H1 (cell line): Measurements from ENCODE around the gene TNS3. TPM values are rescaled to one million over a fixed set of nuclear protein-coding genes. Genes with fewer than 3 reads are reported as not detected.

ENCODE experiments used
- CTCF ChIA-PET: fragments of 300-600 bp; sonication (Branson Sonifier 250); formaldehyde crosslinking; loops from one replicate; lab custom pipeline; 2021; ENCODE audit not compliant: partially characterized antibody; lab: Charles Lee
- POLR2A ChIA-PET: fragments of 300-600 bp; sonication (Branson Sonifier 250); formaldehyde crosslinking; loops from one replicate; lab custom pipeline; 2021; ENCODE audit warnings: inconsistent platforms; ENCODE audit not compliant: partially characterized antibody; lab: Charles Lee
- DNase-seq, 2 experiments: peaks; one replicate each; pipeline versions ENCODE4 v3.0.0 to v3.0.0-alpha.2; 2010 to 2022; ENCODE audit warnings: low spot score in 2 of 2, low read depth in 1 of 2, mixed read lengths in 1 of 2
- FAIRE-seq: peaks from 2 replicates; lab custom pipeline; 2011; peaks lifted over from hg19 to GRCh38; lab: Jason Lieb, UNC
- H2AFZ ChIP-seq: 2 replicates; pipeline ENCODE4 v1.8.1; 2012; ENCODE audit warnings: low read length, inconsistent platforms
- H2AK5ac ChIP-seq: 2 replicates; pipeline ENCODE4 v1.6.1; 2013; ENCODE audit warnings: low read depth, low read length
- H2BK120ac ChIP-seq: replicated peaks from 2 replicates; pipeline ENCODE3; 2013; ENCODE audit warnings: low read depth, low read length, inconsistent platforms
- H2BK12ac ChIP-seq: 2 replicates; pipeline ENCODE4 v1.6.1; 2013; ENCODE audit warnings: low read depth, low read length
- H2BK15ac ChIP-seq: 2 replicates; pipeline ENCODE4 v1.6.1; 2013; ENCODE audit warnings: low read length
- H2BK20ac ChIP-seq: 2 replicates; pipeline ENCODE4 v1.6.1; 2013; ENCODE audit warnings: low read length
- H2BK5ac ChIP-seq: 2 replicates; pipeline ENCODE4 v1.6.1; 2013; ENCODE audit warnings: low read depth, low read length
- H3K14ac ChIP-seq: 2 replicates; pipeline ENCODE4 v1.6.1; 2013; ENCODE audit warnings: inconsistent platforms; ENCODE audit not compliant: insufficient read length
- H3K18ac ChIP-seq: 2 replicates; pipeline ENCODE4 v1.6.1; 2013; ENCODE audit warnings: low read length; ENCODE audit errors: extremely low read depth
- H3K23ac ChIP-seq: 2 replicates; pipeline ENCODE4 v1.6.1; 2013; ENCODE audit warnings: inconsistent platforms; ENCODE audit not compliant: insufficient read length
- H3K23me2 ChIP-seq: 2 replicates; pipeline ENCODE4 v1.6.1; 2013; ENCODE audit warnings: low read depth, low read length
- H3K27ac ChIP-seq: 2 replicates; pipeline ENCODE4 v1.6.1; 2011; ENCODE audit warnings: low read depth, low read length, inconsistent platforms
- H3K27me3 ChIP-seq, 4 experiments: replicated peaks in 1 of 4; 1 replicate in 1 of 4; 2 replicates in 3 of 4; pipeline versions ENCODE4 v1.6.1 to v1.8.1; 2011 to 2013; ENCODE audit warnings: low read length in 3 of 4, mild to moderate bottlenecking in 3 of 4, inconsistent platforms in 2 of 4, mixed read lengths in 2 of 4, moderate library complexity in 1 of 4; ENCODE audit not compliant: control insufficient read depth in 3 of 4, insufficient read depth in 3 of 4; ENCODE audit errors: extremely low read depth in 1 of 4
- H3K36me3 ChIP-seq, 4 experiments: 2 replicates each; pipeline versions ENCODE4 v1.6.1 to v1.8.1; 2011 to 2013; ENCODE audit warnings: mild to moderate bottlenecking in 4 of 4, low read length in 3 of 4, moderate library complexity in 2 of 4, control low read depth in 1 of 4, inconsistent platforms in 1 of 4; ENCODE audit not compliant: insufficient read depth in 4 of 4, control insufficient read depth in 2 of 4
- H3K4ac ChIP-seq: replicated peaks from 2 replicates; pipeline ENCODE3; 2013; ENCODE audit warnings: low read length, low read depth, mixed read lengths, inconsistent platforms; ENCODE audit not compliant: insufficient read length
- H3K4me1 ChIP-seq, 4 experiments: replicated peaks in 1 of 4; 1 replicate in 1 of 4; 2 replicates in 3 of 4; pipeline versions ENCODE4 v1.6.1 to v1.8.1; 2011 to 2013; ENCODE audit warnings: low read length in 3 of 4, inconsistent platforms in 2 of 4, mixed read lengths in 1 of 4; ENCODE audit not compliant: insufficient read depth in 4 of 4, control insufficient read depth in 3 of 4
- H3K4me2 ChIP-seq, 2 experiments: 2 replicates each; pipeline versions ENCODE4 v1.6.1 to v1.8.1; 2011 to 2013; ENCODE audit warnings: low read depth in 2 of 2, low read length in 2 of 2, control low read depth in 1 of 2, inconsistent platforms in 1 of 2, mild to moderate bottlenecking in 1 of 2; ENCODE audit not compliant: insufficient read depth in 1 of 2
- H3K4me3 ChIP-seq, 4 experiments: fragments of 200-600, 300-600 bp in 1 of 4; sonication (generic), shearing (Covaris generic), sonication (Bioruptor Twin) in 1 of 4; 2 replicates each; pipeline versions ENCODE4 v1.5.1 to v1.8.1; 2011 to 2016; ENCODE audit warnings: low read length in 4 of 4, low read depth in 3 of 4, control low read depth in 2 of 4, inconsistent platforms in 2 of 4, mild to moderate bottlenecking in 2 of 4, mixed read lengths in 1 of 4, moderate library complexity in 1 of 4; ENCODE audit not compliant: insufficient read depth in 2 of 4; ENCODE audit errors: extremely low read depth in 1 of 4
- H3K56ac ChIP-seq: replicated peaks from 2 replicates; pipeline ENCODE3; 2013; ENCODE audit warnings: low read depth, mild to moderate bottlenecking, mixed read lengths, low read length, inconsistent platforms; ENCODE audit not compliant: insufficient read length
- H3K79me1 ChIP-seq: 2 replicates; pipeline ENCODE4 v1.6.1; 2013; ENCODE audit warnings: low read depth, low read length, control low read depth
- H3K79me2 ChIP-seq, 2 experiments: 2 replicates each; pipeline versions ENCODE4 v1.6.1 to v1.8.1; 2012 to 2013; ENCODE audit warnings: low read length in 2 of 2, mild to moderate bottlenecking in 2 of 2, inconsistent platforms in 1 of 2; ENCODE audit not compliant: insufficient read depth in 2 of 2, control insufficient read depth in 1 of 2
- H3K9ac ChIP-seq, 4 experiments: replicated peaks in 1 of 4; 1 replicate in 1 of 4; 2 replicates in 3 of 4; pipeline versions ENCODE4 v1.6.1 to v1.8.1; 2011 to 2013; ENCODE audit warnings: low read depth in 3 of 4, low read length in 3 of 4, control low read depth in 2 of 4, mild to moderate bottlenecking in 2 of 4, moderate library complexity in 2 of 4, inconsistent platforms in 1 of 4; ENCODE audit errors: extremely low read depth in 1 of 4
- H3K9me3 ChIP-seq, 2 experiments: 2 replicates each; pipeline versions ENCODE4 v1.6.1 to v1.8.1; 2012 to 2013; ENCODE audit warnings: mild to moderate bottlenecking in 2 of 2, moderate library complexity in 2 of 2, control low read depth in 1 of 2, inconsistent platforms in 1 of 2, low read depth in 1 of 2, low read length in 1 of 2, mixed read lengths in 1 of 2; ENCODE audit not compliant: insufficient read depth in 2 of 2
- H4K20me1 ChIP-seq, 2 experiments: replicated peaks in 1 of 2; 2 replicates each; pipeline versions ENCODE3 to v1.8.1; 2011 to 2013; ENCODE audit warnings: inconsistent platforms in 2 of 2, low read length in 2 of 2, mild to moderate bottlenecking in 1 of 2; ENCODE audit not compliant: insufficient read depth in 2 of 2, control insufficient read depth in 1 of 2
- H4K5ac ChIP-seq: 2 replicates; pipeline ENCODE4 v1.6.1; 2013; ENCODE audit warnings: low read length, low read depth, mixed read lengths, inconsistent platforms; ENCODE audit not compliant: insufficient read length
- H4K8ac ChIP-seq: 2 replicates; pipeline ENCODE4 v1.8.0; 2013; ENCODE audit warnings: mild to moderate bottlenecking, moderate library complexity, low read length, inconsistent platforms; ENCODE audit not compliant: insufficient read depth; ENCODE audit errors: extremely low read depth
- H4K91ac ChIP-seq: replicated peaks from 2 replicates; pipeline ENCODE3; 2013; ENCODE audit warnings: low read length, mixed read lengths, inconsistent platforms; ENCODE audit not compliant: insufficient read length
- ASH2L ChIP-seq: fragments of 200-600, 300-600 bp; sonication (generic); IDR thresholded peaks from one replicate; pipeline ENCODE4 v1.7.1; 2017; ENCODE audit warnings: low read length
- EGR1 ChIP-seq: IDR thresholded peaks from 2 replicates; pipeline ENCODE4 v1.6.1; 2011; ENCODE audit warnings: low read depth, low read length, borderline replicate concordance
- GTF2F1 ChIP-seq: IDR thresholded peaks from 2 replicates; pipeline ENCODE4 v1.6.1; 2012; ENCODE audit warnings: low read depth, low read length, improper control_type of control experiment, borderline replicate concordance
- RNF2 ChIP-seq: fragments of 200-900, 300-1000 bp; sonication (generic); IDR thresholded peaks from 2 replicates; pipeline ENCODE4 v1.7.1; 2016; ENCODE audit warnings: borderline replicate concordance, low read depth, mild to moderate bottlenecking, antibody characterized with exemption, low read length; ENCODE audit not compliant: poor library complexity, severe bottlenecking; ENCODE audit errors: missing control alignments
- TAF7 ChIP-seq: optimal IDR thresholded peaks from 2 replicates; pipeline ENCODE3; 2011; ENCODE audit warnings: low read depth, mild to moderate bottlenecking, inconsistent platforms, low read length, moderate library complexity, borderline replicate concordance
- WGBS, 2 experiments: shearing (Covaris generic) in 1 of 2; methylation state at CpG; one replicate each; pipeline versions ENCODE4 v1.1.6 to v1.1.7; 2013 to 2015; ENCODE audit warnings: low lambda C conversion rate in 2 of 2, mixed read lengths in 2 of 2, inconsistent platforms in 1 of 2, low coverage in 1 of 2, missing lambda C conversion rate in 1 of 2; ENCODE audit not compliant: insufficient replicate concordance in 2 of 2, insufficient coverage in 1 of 2, insufficient read length in 1 of 2; ENCODE audit errors: extremely low coverage in 1 of 2, missing lambda C conversion rate in 1 of 2; 5-methylcytosine and 5-hydroxymethylcytosine counted together
- polyA plus RNA-seq, 7 experiments: library from polyadenylated mRNA; depleted of rRNA in 3 of 7; stranded (reverse) in 5 of 7; unstranded in 2 of 7; fragments of >200 nt in 5 of 7; fragments of 200-250 nt in 2 of 7; gene quantifications; 1 replicate in 5 of 7; 2 replicates in 1 of 7; 4 replicates in 1 of 7; pipeline versions ENCODE4 v1.2.1 to v1.2.3, GENCODE V29; 2011 to 2013; ENCODE audit warnings: missing spikeins in 2 of 7, mixed read lengths in 2 of 7
- total RNA-seq: library from RNA; stranded (reverse); fragmentation: NEBNext Ultra II Directional; extraction: Animal tissue kit (Norgen Biotek cat#: 25700); gene quantifications from 2 replicates; pipeline ENCODE4 v1.2.1, GENCODE V29; 2021

The TNS3 gene
- total and polyA plus RNA-seq, 2 of the 8 experiments (the other 6 are each of a cell fraction or from before 2014, with no cell fraction given), result 11.9 to 24.2 TPM

GRCh38 chr7:47501406-47501805 lies 80.5 kb downstream of the TNS3 start:
- no peaks in the 10 kb centered on the region for H3K9me3 ChIP-seq
- H4K20me1 ChIP-seq, result peaks cover 0 to 9% of the 10 kb centered on the region in 2 experiments
- H3K27ac ChIP-seq, result no peak overlapping the region
- H2BK20ac ChIP-seq, result no peak overlapping the region
- no peak overlapping the region for H3K14ac ChIP-seq
- H3K56ac ChIP-seq, result no peak overlapping the region
- DNase-seq (no peak), FAIRE-seq (no peak)
- TF ChIP-seq ASH2L (no peak), EGR1 (no peak), GTF2F1 (no peak), TAF7 (no peak), RNF2 (no peak)
- ChIA-PET POLR2A (no interaction called here), CTCF (interaction anchor here (0.7 to 2.0 kb wide), 4 partner anchors 10 to 444 kb away, joined by 3 to 4 read pairs (median 3); no protein-coding TSS in a partner anchor)
- H3K79me1 ChIP-seq, result peaks cover 10% of the 10 kb centered on the region; the same call in 1 of the 2 replicates
- H4K8ac ChIP-seq, result no peak overlapping the region
- no peak overlapping the region for H2BK120ac ChIP-seq
- H3K23ac ChIP-seq, result no peak overlapping the region
- peaks cover 0 to 6% (median 3%) of the 10 kb centered on the region in 4 experiments; a peak in 6 of 7 replicates for H3K4me1 ChIP-seq
- H3K4me2 ChIP-seq, result no peak overlapping the region
- no peak overlapping the region for H3K4ac ChIP-seq
- no peak overlapping the region for H2BK5ac ChIP-seq
- no peak overlapping the region for H3K18ac ChIP-seq
- WGBS, 2 experiments, result 84% methylated on average over 11 of the region's 11 CpGs; no CpG with 5 or more reads in 1 of the 2 experiments
- no peak overlapping the region for H2BK12ac ChIP-seq
- no peaks in the 10 kb centered on the region; a peak in 1 of 4 replicates for H3K79me2 ChIP-seq
- H3K9ac ChIP-seq, result no peak overlapping the region
- H3K36me3 ChIP-seq, result no peaks in the 10 kb centered on the region
- H2BK15ac ChIP-seq, result no peak overlapping the region
- no peaks in the 10 kb centered on the region; the same call in 1 of the 2 replicates for H3K23me2 ChIP-seq
- H2AFZ ChIP-seq, result no peak overlapping the region
- no peak overlapping the region for H2AK5ac ChIP-seq
- H4K91ac ChIP-seq, result no peak overlapping the region
- no peak overlapping the region for H3K4me3 ChIP-seq
- H4K5ac ChIP-seq, result no peak overlapping the region
- H3K27me3 ChIP-seq, result no peaks in the 10 kb centered on the region
